ENCODE measurements around the gene TCEAL5.
"Not testable (repeated sequence)": the region's sequence is repeated elsewhere in the genome, so short reads cannot be mapped to it uniquely, and the experiment has no call there.

TCEAL5 gene

GRCh38 chrX:103225918-103226317, 50.6 kb downstream of the TCEAL5 start:
- H3K4me1 ChIP-seq (ENCODE audit: control insufficient read depth in 1 of 2, insufficient read depth in 2 of 2, low read length in 2 of 2); H3K9me3 ChIP-seq (ENCODE audit: control insufficient read depth in 1 of 2, low read length in 2 of 2); H3K36me3 ChIP-seq (ENCODE audit: control insufficient read depth in 1 of 2, insufficient read depth in 2 of 2, low read length in 2 of 2); H3K27ac ChIP-seq (ENCODE audit: low read length); H3K27me3 ChIP-seq (ENCODE audit: low read depth, low read length); H3K4me3 ChIP-seq (ENCODE audit: low read depth in 1 of 2, low read length in 2 of 2): not testable (repeated sequence)

All from muscle layer of duodenum (tissue), 2 donors.